Rectal smooth muscle tissue (tissue), 1 donor: ENCODE measurements around the gene SIPA1L3.
A peak's percentile ranks its signal among the peaks of the same experiment; 100 is the strongest.

Experiments
- H3K27ac ChIP-seq: one replicate; pipeline ENCODE4 v1.7.0; 2013; ENCODE audit warnings: low read depth, low read length, inconsistent platforms
- H3K27me3 ChIP-seq: one replicate; pipeline ENCODE4 v1.7.0; 2013; ENCODE audit warnings: low read length; ENCODE audit not compliant: control insufficient read depth, insufficient read depth
- H3K36me3 ChIP-seq: one replicate; pipeline ENCODE4 v1.7.0; 2013; ENCODE audit warnings: low read length; ENCODE audit not compliant: control insufficient read depth, insufficient read depth
- H3K4me1 ChIP-seq: one replicate; pipeline ENCODE4 v1.7.0; 2013; ENCODE audit warnings: low read length; ENCODE audit not compliant: control insufficient read depth, insufficient read depth
- H3K4me3 ChIP-seq: one replicate; pipeline ENCODE4 v1.7.0; 2013; ENCODE audit warnings: low read length
- H3K9ac ChIP-seq: one replicate; pipeline ENCODE4 v1.7.0; 2013; ENCODE audit warnings: low read length

Gene SIPA1L3

GRCh38 chr19:38207543-38207942 lies 300.5 kb downstream of the SIPA1L3 start:
- H3K27ac ChIP-seq = no peak overlapping the region
- H3K4me1 ChIP-seq = peaks cover 5% of the 10 kb centered on the region
- H3K4me3 ChIP-seq = no peak overlapping the region
- H3K9ac ChIP-seq = no peak overlapping the region
- peaks cover 16% of the 10 kb centered on the region for H3K27me3 ChIP-seq
- peaks cover 8% of the 10 kb centered on the region for H3K36me3 ChIP-seq

GRCh38 chr19:38208571-38208970 lies 301.6 kb downstream of the SIPA1L3 start:
- H3K27ac ChIP-seq = no peak overlapping the region
- no peak overlapping the region for H3K9ac ChIP-seq
- H3K36me3 ChIP-seq = peaks cover 4% of the 10 kb centered on the region
- H3K27me3 ChIP-seq = peaks cover 18% of the 10 kb centered on the region
- peaks cover 5% of the 10 kb centered on the region for H3K4me1 ChIP-seq
- no peak overlapping the region for H3K4me3 ChIP-seq

- Histone ChIP-seq H3K4me1 (peaks cover 5% of the 10 kb centered on the region), H3K27me3 (peaks cover 21% of the 10 kb centered on the region), H3K9ac (no peak overlapping the region), H3K36me3 (peaks cover 2% of the 10 kb centered on the region), H3K4me3 (peak overlapping the region; percentile 33), H3K27ac (no peak overlapping the region)
Observed at GRCh38 chr19:38209152-38209551, 302.1 kb downstream of the SIPA1L3 start.

GRCh38 chr19:38209671-38210457 lies 302.9 kb downstream of the SIPA1L3 start:
- H3K4me1 ChIP-seq = peaks cover 5% of the 10 kb centered on the region
- peak overlapping the region; percentile 45 for H3K9ac ChIP-seq
- H3K27ac ChIP-seq = peak overlapping the region; percentile 37
- H3K27me3 ChIP-seq = peaks cover 21% of the 10 kb centered on the region
- H3K4me3 ChIP-seq = no peak overlapping the region
- H3K36me3 ChIP-seq = peaks cover 2% of the 10 kb centered on the region

GRCh38 chr19:38210458-38210987 lies 303.5 kb downstream of the SIPA1L3 start:
- H3K9ac ChIP-seq = no peak overlapping the region
- peak overlapping the region; percentile 37 for H3K27ac ChIP-seq
- peaks cover 2% of the 10 kb centered on the region for H3K36me3 ChIP-seq
- no peak overlapping the region for H3K4me3 ChIP-seq
- H3K27me3 ChIP-seq = peaks cover 21% of the 10 kb centered on the region
- peaks cover 5% of the 10 kb centered on the region for H3K4me1 ChIP-seq

GRCh38 chr19:38211151-38211591 lies 304.2 kb downstream of the SIPA1L3 start:
- Histone ChIP-seq H3K4me1 (peaks cover 5% of the 10 kb centered on the region), H3K27me3 (peaks cover 21% of the 10 kb centered on the region), H3K9ac (no peak overlapping the region), H3K36me3 (no peaks in the 10 kb centered on the region), H3K4me3 (no peak overlapping the region), H3K27ac (no peak overlapping the region)

GRCh38 chr19:38211766-38212165 lies 304.8 kb downstream of the SIPA1L3 start:
- Histone ChIP-seq H3K4me1 (peaks cover 5% of the 10 kb centered on the region), H3K9ac (no peak overlapping the region), H3K27ac (no peak overlapping the region), H3K4me3 (no peak overlapping the region), H3K36me3 (no peaks in the 10 kb centered on the region), H3K27me3 (peaks cover 21% of the 10 kb centered on the region)

GRCh38 chr19:38213469-38213868 lies 306.5 kb downstream of the SIPA1L3 start:
- no peak overlapping the region for H3K9ac ChIP-seq
- no peak overlapping the region for H3K4me3 ChIP-seq
- peaks cover 5% of the 10 kb centered on the region for H3K4me1 ChIP-seq
- H3K36me3 ChIP-seq = no peaks in the 10 kb centered on the region
- H3K27ac ChIP-seq = no peak overlapping the region
- peaks cover 26% of the 10 kb centered on the region for H3K27me3 ChIP-seq

GRCh38 chr19:38213911-38214625 lies 307.1 kb downstream of the SIPA1L3 start:
- no peaks in the 10 kb centered on the region for H3K36me3 ChIP-seq
- H3K4me3 ChIP-seq = no peak overlapping the region
- no peak overlapping the region for H3K9ac ChIP-seq
- H3K4me1 ChIP-seq = peaks cover 5% of the 10 kb centered on the region
- peaks cover 25% of the 10 kb centered on the region for H3K27me3 ChIP-seq
- H3K27ac ChIP-seq = no peak overlapping the region

- H3K27me3 ChIP-seq = peaks cover 11% of the 10 kb centered on the region
- no peak overlapping the region for H3K27ac ChIP-seq
- no peaks in the 10 kb centered on the region for H3K36me3 ChIP-seq
- no peak overlapping the region for H3K4me3 ChIP-seq
- no peak overlapping the region for H3K9ac ChIP-seq
- H3K4me1 ChIP-seq = no peaks in the 10 kb centered on the region
Observed at GRCh38 chr19:38216785-38217641, 310.0 kb downstream of the SIPA1L3 start.

- no peak overlapping the region for H3K4me3 ChIP-seq
- H3K27ac ChIP-seq = no peak overlapping the region
- H3K4me1 ChIP-seq = no peaks in the 10 kb centered on the region
- H3K36me3 ChIP-seq = no peaks in the 10 kb centered on the region
- peaks cover 16% of the 10 kb centered on the region for H3K27me3 ChIP-seq
- H3K9ac ChIP-seq = no peak overlapping the region
Observed at GRCh38 chr19:38218204-38218603, 311.2 kb downstream of the SIPA1L3 start.

- H3K4me3 ChIP-seq = no peak overlapping the region
- peaks cover 22% of the 10 kb centered on the region for H3K27me3 ChIP-seq
- no peaks in the 10 kb centered on the region for H3K36me3 ChIP-seq
Observed at GRCh38 chr19:38219221-38219620, 312.2 kb downstream of the SIPA1L3 start.

More at GRCh38 chr19:38219221-38219620, 312.2 kb downstream of the SIPA1L3 start:
- H3K9ac ChIP-seq = no peak overlapping the region
- H3K27ac ChIP-seq = no peak overlapping the region
- no peaks in the 10 kb centered on the region for H3K4me1 ChIP-seq
